Posterior vena cava (tissue), 2 donors: ENCODE measurements around the gene ADORA1. TPM values are rescaled to one million over a fixed set of nuclear protein-coding genes. Genes with fewer than 3 reads are reported as not detected.

Source experiments
- DNase-seq: peaks from one replicate; pipeline ENCODE4 v3.0.0-alpha.2; 2020; ENCODE audit warnings: low spot score
- intact Hi-C, 2 donors: fragments of 100-400 bp; cut with DNase I; formaldehyde crosslinking; loops; one replicate each; pipeline versions ENCODE4 v1.14.1 to v1.14.2; 2022 to 2023
- total RNA-seq, 2 donors: library from RNA; stranded (reverse); fragmentation: NEBNext Ultra II Directional; extraction: Animal tissue kit (Norgen Biotek cat#: 25700); gene quantifications; one replicate each; pipeline ENCODE4 v1.2.1, GENCODE V29; 2021
- donor health status: DM: yes; HTN: yes; CAD: no.
- donor health status: DM: yes; HTN: yes; CAD: no.

ADORA1 gene
- total RNA-seq, 2 donors from 2014 or later: 0.32 to 1.3 TPM

GRCh38 chr1:203177470-203178039, 50.0 kb downstream of the ADORA1 start:
- peak; percentile 69 for DNase-seq
- intact Hi-C loops: no loop called here

- intact Hi-C loops: no loop called here
- DNase-seq: peak; percentile 54
These were observed 50.6 kb downstream of the ADORA1 start for GRCh38 chr1:203178083-203178482.

DNA sequence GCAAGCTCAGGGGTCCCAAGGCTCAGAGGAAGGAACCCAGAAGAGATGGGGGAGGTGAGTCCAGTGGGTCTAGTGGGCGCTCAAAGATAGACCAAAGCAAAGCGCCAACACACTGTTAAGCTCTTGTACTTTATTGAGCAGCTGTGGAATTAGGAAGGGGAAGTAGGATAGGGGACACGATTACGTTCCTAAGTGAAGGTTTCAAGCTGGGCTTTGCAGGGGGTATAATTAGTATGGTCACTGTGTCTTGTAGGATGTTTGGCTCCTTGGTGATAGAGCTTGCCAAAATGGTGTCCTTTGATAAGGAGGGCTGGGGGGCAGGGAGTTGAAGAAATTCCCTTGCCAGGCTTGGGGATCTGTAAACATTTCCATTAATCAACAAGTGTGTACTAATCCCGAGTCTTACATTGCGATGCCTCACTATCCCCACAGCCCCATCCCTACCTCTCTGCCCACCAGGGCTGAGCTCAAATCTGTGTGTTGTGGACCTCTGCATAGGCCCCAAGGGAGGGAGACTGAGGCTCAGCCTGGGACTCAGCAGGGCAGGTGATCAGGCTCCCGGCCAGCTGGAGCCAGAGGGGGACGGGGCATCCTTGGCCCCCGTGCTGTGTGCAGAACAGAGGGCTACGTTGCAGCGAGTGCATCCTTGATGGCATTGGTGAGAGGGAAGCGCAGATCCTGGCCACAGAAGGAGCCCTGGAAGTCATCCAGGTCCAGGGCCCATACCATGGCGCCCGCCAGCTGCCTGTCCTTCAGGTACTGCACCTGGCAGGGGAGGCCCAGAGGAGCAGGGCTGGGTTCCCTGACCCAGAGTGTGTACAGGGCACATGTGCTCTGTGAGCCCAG, 51.5 kb downstream of the ADORA1 start:
- peak; percentile 56 for DNase-seq
- intact Hi-C loops: no loop called here

- DNase-seq: peak; percentile 30
- intact Hi-C loops: no loop called here
These were observed 52.1 kb downstream of the ADORA1 start for GRCh38 chr1:203179667-203180005.

GRCh38 chr1:203180611-203181330, 53.2 kb downstream of the ADORA1 start:
- peak; percentile 44 for DNase-seq
- intact Hi-C loops: no loop called here

- intact Hi-C loops: no loop called here
- peak; percentile 32 for DNase-seq
These were observed 54.3 kb downstream of the ADORA1 start for GRCh38 chr1:203181586-203182386.

GRCh38 chr1:203182387-203182953, 54.9 kb downstream of the ADORA1 start:
- peak; percentile 40 for DNase-seq
- intact Hi-C loops: no loop called here

DNA sequence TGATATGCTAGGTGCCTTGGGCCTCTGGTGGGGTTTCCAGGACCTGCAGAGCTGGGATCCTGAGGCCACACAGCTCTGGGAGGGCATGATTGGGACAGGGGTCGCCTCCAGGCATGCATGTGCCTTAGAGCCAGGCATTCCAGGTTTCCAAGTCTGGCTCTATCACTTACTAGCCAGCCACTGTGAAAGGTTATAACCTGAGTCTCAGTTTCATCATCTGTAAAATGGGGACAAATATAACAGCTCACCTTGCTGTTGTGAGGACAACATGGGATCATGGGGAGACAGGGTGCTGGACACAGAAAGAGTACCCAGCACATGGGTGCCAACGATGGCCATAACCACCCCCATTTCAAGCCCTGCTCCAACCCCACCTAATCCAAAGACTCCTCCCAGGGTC, 56.3 kb downstream of the ADORA1 start:
- DNase-seq: peak; percentile 25
- intact Hi-C loops: loop anchor here in 1 of 2 donors (2.0 kb wide), 1 partner anchor 27 kb away; no protein-coding TSS in a partner anchor

- intact Hi-C loops: loop anchor here in 1 of 2 donors (2.0 kb wide), 1 partner anchor 28 kb away; no protein-coding TSS in a partner anchor
- DNase-seq: no peak
These were observed 56.9 kb downstream of the ADORA1 start for GRCh38 chr1:203184467-203184866.

DNA sequence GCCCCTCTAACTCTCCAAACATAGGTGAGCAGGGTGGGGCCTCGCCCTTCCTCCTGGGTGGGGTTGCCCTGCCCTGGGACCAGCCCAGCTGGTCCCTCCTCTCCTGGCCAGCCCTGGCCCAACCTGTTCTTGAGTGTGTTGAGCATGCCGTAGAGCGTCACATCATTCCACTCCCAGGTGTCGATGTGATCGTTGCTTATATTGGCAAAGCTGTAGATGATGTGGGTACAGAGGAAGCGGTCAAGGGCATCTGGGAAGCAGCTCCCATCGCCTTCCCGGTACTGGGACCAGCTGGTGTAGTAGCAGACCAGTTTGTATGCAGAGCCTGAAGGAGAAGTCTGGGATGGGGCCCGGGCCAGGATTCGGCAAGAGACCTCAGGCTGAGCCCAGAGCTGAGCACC, 57.5 kb downstream of the ADORA1 start:
- DNase-seq: no peak
- intact Hi-C loops: loop anchor here in 1 of 2 donors (2.0 kb wide), 1 partner anchor 28 kb away; no protein-coding TSS in a partner anchor

- DNase-seq: no peak
- intact Hi-C loops: loop anchor here in 1 of 2 donors (2.0 kb wide), 1 partner anchor 29 kb away; no protein-coding TSS in a partner anchor
These were observed 58.1 kb downstream of the ADORA1 start for GRCh38 chr1:203185585-203185984.

GRCh38 chr1:203186091-203186445, 58.5 kb downstream of the ADORA1 start:
- intact Hi-C loops: no loop called here
- DNase-seq: no peak

GRCh38 chr1:203186446-203187303, 59.1 kb downstream of the ADORA1 start, which contains the start of gene CHI3L1:
TSS of gene CHI3L1 (minus strand) at chr1:203186704. CDS start at chr1:203186623, 81 bp downstream.
- intact Hi-C loops: no loop called here
- peak; percentile 74 for DNase-seq

DNA sequence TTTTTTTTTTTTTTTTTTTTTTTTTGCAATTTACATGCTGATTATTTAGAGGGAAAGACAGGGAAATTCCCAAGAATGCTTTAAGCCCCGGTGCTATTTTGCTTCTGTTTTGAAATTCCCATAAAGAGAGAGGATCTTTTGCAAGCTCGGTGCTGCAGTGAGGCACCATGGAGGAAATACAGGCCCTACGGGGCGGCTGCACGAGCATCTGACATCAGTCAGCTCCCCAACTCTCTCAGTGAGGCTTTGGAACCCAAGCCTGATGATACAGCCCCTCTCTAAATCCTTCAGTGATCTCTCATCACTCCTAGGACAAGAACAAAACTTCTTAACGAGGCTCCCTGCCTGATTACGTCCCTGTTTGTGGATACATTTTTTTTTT, 59.8 kb downstream of the ADORA1 start:
- DNase-seq: no peak
- intact Hi-C loops: no loop called here

- intact Hi-C loops: no loop called here
- DNase-seq: no peak
These were observed 60.3 kb downstream of the ADORA1 start for GRCh38 chr1:203187689-203188264.

- no peak for DNase-seq
These were observed 61.2 kb downstream of the ADORA1 start for GRCh38 chr1:203188686-203189232.

DNA sequence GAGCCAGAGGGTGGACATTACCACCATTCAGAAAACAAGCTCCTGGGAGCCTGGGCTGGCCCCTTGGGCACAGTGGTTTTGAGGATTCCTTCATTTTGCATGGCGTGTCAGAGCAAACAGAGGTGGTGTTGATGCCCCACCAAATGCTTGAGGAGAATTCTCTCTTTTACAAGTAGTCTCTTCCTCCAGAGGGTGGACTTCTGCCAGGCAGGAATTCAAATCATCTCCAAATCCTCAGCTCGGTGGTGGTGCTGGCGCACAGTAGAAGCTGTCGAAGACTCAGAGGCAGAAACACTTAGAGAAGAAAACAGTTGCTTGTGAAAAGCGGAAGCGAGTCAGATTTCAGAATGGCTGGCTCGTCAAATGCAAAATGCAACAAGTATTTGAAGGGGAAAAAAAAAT, 62.4 kb downstream of the ADORA1 start:
- intact Hi-C loops: no loop called here
- DNase-seq: peak; percentile 49

More at GRCh38 chr1:203188686-203189232, 61.2 kb downstream of the ADORA1 start:
- intact Hi-C loops: no loop called here
